ENCODE measurements around the gene FCN1.
"Not testable (repeated sequence)": the region's sequence is repeated elsewhere in the genome, so short reads cannot be mapped to it uniquely, and the experiment has no call there.

Gene FCN1

DNA sequence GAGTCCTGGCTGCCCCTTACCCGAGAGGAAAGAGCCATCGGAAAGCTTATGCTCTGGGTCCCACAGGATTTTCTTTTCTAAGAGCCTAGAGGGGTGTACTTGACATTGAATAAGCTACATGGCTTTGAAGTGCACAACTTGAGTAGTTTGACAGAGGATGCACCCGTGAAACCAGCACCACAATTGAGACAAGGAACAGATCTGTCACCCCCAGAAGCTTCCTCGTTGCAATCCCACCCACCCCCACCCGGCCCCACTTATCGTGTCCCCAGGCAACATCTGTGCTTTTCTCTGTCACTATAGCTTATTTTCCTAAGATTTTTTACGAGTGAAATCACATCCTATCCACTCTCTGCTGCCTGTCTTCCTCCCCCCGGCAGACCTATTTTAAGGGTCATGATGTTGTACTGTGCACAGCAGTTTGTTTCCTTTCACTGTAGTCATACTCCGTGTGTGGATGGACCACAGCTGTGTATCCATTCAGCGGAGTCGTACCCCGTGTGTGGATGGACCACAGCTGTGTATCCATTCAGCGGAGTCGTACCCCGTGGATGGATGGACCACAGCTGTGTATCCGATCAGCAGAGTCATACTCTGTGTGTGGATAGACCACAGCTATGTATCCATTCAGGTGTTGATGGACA, 45.9 kb downstream of the FCN1 start:
- no peak for DNase-seq (ENCODE audit: low spot score)

DNA sequence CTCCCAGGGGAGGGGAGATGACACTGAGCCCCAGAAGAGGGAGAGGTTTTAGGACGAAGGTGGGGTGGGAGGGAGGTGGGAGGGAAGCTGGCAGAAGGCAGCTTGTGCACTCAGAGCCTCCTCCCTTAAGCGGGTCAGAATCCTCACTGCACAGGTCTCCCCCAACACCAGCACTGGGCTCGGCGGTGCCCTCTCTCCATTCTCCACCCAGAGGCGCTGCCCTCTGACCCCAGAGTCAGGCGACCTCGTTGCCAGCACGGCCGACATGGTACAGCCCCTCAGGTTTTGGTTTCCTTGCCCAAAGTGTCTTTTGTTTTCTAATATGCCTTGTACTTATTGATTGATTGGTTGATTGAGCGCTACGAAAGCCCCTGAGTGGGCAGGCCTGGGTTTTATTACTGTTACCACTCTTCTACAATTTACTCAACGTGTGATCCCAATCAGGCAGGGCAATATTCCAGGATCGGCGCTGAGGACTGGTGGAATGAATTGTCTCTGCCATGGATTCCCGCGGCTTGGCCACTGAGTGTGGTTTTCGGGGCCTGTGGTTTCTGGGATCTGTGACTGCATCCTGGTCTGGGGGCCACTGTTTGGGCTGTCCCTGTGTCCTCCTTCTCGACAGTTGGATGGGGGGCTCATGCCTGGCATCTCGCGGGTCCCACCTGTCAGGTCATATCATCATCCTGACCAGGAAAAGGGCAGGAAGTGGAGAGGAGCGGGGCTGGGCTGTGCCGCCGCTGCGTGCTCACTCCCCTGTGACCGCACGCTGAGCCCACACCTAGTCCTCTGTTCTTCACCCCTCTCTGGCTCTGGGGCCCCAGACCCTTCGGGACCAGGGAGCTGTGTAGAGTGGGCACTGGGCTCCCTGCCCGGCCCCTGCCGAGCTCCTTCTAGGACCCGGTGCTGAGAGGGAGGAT, 46.7 kb downstream of the FCN1 start:
- no peak for DNase-seq (ENCODE audit: low spot score)

DNA sequence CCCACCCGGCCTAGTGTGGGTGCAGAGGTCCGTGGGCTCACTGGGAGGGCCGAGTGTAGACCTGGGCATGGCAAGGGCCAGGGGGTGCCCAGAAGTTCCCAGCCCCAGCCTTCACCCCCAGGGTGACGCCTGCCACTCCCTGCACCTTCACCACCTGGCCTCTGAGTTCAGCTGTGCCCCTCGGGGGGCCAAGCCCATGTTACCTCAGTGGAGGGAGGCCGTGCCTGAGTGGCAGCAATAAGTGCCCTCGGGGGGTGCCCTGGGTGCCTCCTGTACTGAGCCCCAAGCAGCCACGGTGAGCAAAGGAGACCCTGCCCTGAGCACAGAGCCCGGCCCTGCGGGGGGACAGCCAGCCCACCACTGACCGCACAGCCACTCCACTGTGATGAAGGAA, 47.4 kb downstream of the FCN1 start:
- no peak for DNase-seq (ENCODE audit: low spot score)

DNA sequence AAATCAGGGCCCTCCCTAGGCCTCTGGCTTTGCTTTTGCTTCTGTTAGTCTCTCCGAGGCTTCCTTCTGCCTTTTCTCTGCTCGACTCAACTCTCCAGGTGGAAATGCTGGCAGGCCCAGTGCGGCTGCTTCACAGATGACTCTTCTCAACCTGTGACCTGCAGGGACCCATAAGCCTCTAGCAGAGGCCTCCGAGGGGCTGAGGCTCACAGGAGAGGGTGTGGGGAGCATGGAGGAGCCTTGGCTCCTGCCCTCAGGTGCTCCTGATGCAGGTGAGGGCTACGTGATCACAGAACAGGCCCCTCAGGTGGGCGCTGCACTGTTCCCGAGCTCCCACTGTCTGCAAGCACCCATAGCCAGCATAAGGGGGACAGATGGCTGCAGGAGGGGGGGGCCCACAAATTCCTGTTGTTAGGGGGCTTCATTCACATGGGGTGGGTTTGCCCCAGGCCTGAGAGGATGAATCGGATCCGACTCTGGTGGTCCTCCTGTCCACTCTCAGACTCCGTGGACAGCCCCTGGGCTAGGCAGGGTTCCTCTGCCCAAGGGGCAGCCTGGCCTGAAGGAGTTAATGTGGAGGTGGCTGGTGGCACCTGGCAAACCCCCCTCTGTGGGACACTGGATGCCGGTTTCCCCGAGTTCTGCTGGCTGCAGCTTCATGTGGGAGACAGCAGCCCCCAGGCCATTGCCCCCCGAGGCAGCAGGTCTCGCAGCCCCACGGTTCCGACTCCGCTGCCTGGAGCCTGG, 48.0 kb downstream of the FCN1 start:
- no peak for DNase-seq (ENCODE audit: low spot score)

DNA sequence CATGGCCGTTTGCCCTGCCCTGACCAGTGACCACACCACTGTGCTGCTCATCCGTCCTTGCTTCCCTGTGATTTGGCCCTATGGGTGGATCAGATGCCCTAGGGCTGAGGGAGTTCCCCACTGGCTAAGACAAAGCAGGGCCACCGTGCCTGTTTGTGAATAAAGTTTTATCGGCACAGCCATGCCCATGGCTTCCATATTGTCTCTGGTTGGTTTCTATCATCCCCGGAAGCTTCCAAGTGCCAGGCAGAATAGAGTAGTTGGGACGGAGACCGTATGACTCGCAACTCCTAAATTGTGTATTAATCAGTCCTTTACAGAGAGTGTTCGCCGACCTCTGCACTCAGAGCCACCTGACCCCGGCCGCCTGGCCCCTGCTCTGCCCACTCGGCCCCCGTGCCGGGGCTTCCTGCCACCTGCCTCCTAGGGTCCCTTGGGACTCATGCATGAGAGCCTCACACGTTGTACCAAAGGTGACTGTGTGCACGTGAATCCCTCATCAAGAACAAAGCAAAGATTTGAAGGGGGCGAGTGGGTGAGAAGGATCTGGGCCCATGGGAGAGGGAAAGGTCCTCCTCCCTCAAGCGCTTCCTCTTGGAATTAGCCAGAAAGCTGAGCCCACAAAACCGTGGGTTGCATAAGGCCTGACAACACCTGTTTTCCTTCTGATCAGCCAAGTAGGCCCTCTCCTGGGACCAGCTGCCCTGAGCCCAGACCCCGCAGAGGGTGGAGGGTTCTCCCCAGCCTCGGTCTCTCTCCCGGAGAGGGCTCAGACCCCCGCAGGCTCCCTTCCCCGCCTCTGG, 48.8 kb downstream of the FCN1 start:
- peak; percentile 37 for DNase-seq (ENCODE audit: low spot score)

DNA sequence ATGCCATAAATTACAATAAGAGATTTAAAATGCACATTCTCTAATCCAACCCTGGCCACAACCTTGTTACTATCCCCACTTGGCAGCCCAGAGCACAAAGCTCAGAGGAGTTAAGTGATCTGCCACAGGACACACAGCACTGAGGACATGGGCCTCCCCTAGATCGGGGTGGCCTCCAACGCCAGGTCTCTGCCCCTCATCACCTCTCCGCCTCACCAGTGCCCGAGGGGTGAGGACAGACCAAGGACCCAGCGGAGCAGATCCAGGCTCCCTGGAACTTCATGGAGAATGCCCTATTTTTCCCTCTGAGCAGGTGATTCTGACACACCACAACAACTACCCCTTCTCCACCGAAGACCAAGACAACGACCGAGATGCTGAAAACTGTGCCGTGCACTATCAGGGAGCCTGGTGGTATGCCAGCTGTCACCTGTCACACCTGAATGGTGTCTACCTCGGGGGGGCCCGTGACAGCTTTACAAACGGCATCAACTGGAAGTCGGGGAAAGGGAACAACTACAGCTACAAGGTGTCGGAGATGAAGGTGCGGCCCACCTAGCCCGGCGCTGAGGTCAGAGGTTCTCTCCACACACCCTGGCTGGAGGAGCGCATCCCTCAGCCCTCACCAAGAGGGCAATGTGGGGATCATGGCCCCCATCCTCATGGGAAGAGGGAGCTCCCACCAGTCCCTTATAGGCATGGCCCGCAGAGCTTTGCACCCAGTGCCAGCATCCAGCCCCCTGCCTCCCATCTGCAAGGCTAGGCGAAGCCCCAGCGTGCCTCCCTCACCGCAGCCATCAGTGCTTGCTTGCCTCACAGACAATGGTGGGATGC, 49.6 kb downstream of the FCN1 start:
- DNase-seq (ENCODE audit: low spot score) = no peak

DNA sequence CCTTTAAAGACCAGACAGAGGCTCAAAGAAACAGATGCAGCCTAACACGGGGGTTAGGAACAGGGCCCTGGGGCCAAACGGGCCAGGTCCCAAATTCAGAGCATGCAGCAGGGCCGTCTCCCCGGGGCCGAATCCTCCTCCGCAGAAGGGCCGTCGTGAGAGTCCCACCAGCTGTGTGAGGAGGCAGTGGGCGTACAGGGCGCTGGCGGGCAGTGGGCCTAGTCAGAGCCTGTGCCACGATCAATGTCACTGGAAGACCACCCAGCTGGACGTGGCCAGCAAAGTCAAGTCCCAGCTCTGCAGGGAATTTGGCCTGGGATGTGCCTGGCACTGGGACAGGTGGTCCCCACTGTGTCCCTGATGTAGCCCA, 52.9 kb downstream of the FCN1 start:
- DNase-seq (ENCODE audit: low spot score) = no peak

DNA sequence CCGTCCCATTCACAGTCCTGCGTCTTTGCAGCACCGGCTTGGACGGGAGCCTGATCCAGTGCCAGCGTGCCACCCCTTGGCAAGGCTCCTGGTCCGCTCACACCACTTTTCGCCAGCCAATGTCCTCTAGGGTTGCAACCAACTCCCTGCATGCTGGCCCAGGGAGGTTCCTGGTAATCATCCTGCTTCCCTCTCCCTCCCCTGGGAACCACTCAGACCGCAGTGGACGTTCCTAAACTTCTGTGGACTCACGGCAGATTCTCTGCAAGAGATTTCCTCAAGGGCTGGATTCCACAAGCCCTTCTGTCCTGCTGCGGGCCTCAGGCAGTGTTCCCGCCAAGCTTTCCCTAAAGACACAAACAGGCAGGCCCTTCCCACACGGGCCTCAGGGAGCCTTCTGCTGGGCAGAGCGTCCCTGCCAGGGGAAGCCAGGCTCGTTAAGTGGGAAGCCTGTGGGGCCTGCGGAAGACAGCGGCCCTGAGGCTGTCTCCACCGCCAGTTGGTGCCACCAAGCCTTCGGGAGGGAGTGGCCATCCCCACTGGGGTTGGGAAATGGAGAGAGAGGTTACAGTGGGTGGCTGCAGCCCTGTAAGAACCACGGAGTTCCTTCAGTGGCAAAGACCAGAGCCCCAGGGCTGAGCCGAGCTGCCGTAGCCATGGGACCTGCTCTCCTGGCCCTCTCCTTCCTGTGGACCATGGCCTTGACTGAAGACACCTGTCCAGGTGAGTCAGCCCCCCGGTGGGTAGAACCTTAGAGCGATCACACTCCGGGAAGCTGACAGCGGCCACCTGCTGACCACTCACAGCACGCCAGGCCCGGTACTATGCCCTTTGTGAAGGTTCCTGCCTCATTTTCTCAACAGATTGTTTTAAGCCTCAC, 53.5 kb downstream of the FCN1 start:
- DNase-seq (ENCODE audit: low spot score) = no peak

DNA sequence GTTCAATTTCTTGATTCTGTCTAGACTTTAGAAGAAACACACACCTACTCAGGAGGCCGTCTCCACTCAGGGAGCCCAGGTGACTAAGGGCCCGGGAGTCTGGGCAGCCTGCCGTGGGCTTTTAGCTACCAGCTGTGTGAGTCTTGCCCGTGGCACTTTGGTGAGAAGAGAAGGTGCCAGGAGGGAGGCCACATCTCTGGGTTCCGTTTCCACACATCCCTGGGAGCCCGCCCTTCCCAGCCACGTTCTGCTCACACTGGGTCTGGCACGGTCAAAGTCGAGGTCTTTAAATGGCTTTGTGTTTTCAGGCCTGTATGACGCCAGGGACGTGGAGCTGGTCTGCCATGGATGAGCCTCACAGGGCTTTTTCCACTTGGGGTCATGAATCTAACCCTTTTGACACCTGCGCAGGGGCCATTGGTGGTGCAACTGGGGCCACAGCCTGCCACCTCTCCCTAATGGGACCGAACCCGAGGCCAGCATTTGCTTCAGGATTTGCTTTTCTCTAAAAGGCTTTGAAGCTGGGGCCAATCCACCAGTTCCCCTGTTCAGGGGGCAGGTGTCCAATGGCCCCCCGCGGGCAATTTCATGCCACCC, 54.3 kb downstream of the FCN1 start:
- no peak for DNase-seq (ENCODE audit: low spot score)

DNA sequence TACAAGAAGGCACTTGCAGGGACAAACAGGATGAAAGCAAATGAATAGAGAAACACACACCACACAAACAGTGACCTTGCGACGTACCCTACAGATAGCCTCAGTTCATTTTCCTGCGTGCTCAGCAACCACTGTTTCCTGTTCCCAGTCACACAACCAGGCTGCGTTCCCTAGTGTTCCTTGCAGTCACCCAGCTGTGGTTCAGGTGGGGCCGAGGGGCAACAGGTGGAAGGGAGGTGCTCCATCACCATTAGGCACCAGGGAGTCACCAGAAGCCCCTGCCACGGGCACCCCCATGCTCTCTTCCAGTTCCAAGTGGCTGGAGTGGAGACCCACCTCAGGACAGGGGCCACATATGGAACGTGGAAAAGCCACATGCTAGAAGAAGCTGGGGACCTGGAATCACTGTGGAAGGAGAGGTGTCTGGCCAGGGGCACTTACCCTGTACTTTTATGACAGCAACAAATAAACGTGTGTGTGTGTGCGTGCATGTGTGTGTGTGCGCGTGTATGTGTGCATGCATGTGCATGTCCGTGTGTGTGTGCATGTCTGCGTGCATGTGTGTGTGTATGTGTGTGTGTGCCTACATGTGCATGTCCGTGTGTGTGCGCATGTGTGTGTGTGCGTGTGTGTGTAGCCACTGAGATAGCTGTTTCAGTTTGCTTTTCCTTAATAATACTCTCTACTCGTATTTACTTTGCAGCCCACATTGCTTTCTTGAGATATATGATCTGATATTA, 55.9 kb downstream of the FCN1 start:
- no peak for DNase-seq (ENCODE audit: low spot score)

DNA sequence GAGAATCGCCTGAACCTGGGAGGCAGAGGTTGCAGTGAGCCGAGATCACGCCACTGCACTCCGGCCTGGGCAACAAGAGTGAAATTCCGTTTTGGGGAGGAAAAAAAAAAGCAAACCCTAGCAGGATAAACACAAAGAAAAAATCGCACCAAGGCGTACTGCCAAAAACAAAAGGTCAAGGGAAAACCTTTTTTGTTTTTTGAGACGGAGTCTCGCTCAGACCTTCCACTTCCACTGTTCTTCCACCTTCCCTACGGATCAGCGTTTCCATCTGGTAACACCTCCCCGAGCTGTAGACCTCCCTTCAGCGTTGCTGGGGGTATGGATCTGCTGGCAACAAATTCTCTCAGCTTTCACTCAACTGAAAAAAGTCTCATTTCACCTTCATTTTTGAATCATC, 57.2 kb downstream of the FCN1 start:
- no peak for DNase-seq (ENCODE audit: low spot score)

DNA sequence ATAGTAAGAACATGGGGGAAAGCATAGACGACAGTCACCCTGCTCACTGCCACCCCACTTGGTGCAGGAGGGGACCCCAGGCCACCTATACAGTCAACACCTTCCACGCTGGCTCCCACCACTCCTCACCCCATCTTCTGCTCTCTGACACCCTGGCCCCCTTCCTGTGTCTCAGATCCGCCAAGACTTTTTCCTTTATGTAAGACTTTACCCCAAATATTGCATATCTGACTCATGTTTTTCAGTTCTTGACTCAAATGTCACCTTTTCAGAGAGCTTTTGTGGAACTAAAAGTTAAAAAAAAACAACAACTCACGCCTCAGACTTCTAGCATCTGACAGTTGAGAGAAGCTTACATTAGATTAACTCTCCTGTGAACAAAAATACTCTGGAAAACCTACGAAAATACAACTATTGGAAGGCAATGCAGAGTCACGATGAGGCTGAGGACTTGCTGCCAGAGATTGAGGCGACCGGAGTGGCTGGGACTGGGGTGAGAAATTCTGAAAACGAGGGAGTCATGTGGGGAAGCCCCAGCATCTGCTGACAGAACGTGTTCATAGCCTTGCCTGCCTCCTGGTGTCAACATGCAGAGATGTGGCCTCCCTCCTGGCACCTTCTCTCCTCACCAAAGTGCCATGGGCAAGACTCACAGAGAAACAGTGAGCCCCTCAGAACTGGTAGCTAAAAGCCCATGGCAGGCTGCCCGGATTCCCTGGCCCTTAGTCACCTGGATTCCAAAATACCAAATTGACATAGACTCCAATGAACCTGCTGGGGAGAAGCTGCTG, 59.5 kb downstream of the FCN1 start:
- no peak for DNase-seq (ENCODE audit: low spot score)

DNA sequence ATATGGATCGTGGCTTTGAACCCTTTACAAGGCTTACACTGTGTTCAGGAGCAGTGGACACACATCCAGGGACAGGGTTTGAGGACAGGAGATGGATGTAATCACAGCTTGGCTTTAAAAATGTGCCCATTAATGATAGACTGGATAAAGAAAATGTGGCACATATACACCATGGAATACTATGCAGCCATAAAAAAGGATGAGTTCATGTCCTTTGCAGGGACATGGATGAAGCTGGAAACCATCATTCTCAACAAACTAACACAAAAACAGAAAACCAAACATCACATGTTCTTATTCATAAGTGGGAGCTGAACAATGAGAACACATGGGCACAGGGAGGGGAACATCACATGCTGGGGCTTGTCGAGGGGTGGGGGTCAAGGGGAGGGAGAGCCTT, 60.3 kb downstream of the FCN1 start:
- not testable (repeated sequence) for DNase-seq (ENCODE audit: low spot score)

DNA sequence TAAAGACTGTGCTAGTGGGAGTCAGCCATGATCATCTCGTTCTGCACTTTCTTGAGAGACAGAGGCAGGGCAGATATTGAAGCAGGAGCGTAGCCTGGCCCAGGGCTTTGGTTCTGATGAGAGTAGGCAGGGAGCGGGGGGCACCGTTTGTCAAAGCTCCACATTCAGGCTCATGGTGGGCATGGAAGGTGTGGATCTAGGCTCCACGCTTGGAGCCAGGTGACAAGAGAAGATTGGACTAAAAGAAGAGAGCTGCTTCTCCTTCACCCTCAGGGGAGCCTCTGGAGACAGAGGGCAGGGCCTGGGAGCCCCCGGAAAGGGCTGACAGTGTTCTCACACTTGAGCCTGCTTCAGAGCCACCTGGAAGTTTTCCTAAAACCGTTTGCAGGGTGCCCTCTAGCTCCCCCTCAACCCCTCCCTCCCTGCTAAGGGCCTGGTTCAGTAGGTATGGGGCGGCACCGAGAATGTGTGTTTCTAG, 61.8 kb downstream of the FCN1 start:
- no peak for DNase-seq (ENCODE audit: low spot score)

All from NAMALWA (cell line).